Endothelial cell of umbilical vein (primary cell): ENCODE measurements around the gene SSMEM1. TPM values are rescaled to one million over a fixed set of nuclear protein-coding genes. Genes with fewer than 3 reads are reported as not detected.

Experiments
- BruUV-seq: library from RNA; stranded (reverse); fragments of 400-500 nt; replicated peaks from 2 replicates; lab custom pipeline; 2021; lab: Mats Ljungman, UMichigan
- CTCF ChIA-PET: fragments of 300-600, 350-600 bp; sonication (Branson Sonifier 250); formaldehyde crosslinking; loops from one replicate; lab custom pipeline; 2021; ENCODE audit warnings: antibody characterized with exemption, inconsistent platforms; lab: Charles Lee
- POLR2A ChIA-PET: fragments of 300-600, 350-600 bp; sonication (Branson Sonifier 250); formaldehyde crosslinking; loops from one replicate; lab custom pipeline; 2021; ENCODE audit warnings: antibody characterized with exemption, inconsistent platforms; lab: Charles Lee
- DNase-seq: peaks from one replicate; pipeline ENCODE4 v3.0.0-alpha.2; 2011; ENCODE audit warnings: low read depth, low spot score
- FAIRE-seq: peaks from 2 replicates; lab custom pipeline; 2011; peaks lifted over from hg19 to GRCh38; lab: Jason Lieb, UNC
- H2AFZ ChIP-seq: 2 replicates; pipeline ENCODE4 v1.6.0; 2012; ENCODE audit warnings: low read depth, low read length, control low read depth, inconsistent platforms
- H3K27ac ChIP-seq: 2 replicates; pipeline ENCODE4 v1.5.1; 2011; ENCODE audit warnings: low read depth, mild to moderate bottlenecking, control low read depth, low read length, moderate library complexity; ENCODE audit not compliant: insufficient read depth
- H3K27me3 ChIP-seq, 2 experiments: 2 replicates each; pipeline versions ENCODE4 v1.6.0 to v1.6.1; 2011; ENCODE audit warnings: low read length in 2 of 2, mixed read lengths in 1 of 2; ENCODE audit not compliant: control insufficient read depth in 2 of 2, insufficient read depth in 2 of 2
- H3K36me3 ChIP-seq, 2 experiments: 2 replicates in 1 of 2; 3 replicates in 1 of 2; pipeline ENCODE4 v1.5.1; 2011; ENCODE audit warnings: low read length in 2 of 2, mild to moderate bottlenecking in 1 of 2, moderate library complexity in 1 of 2; ENCODE audit not compliant: control insufficient read depth in 2 of 2, insufficient read depth in 2 of 2; ENCODE audit errors: extremely low read depth in 1 of 2
- H3K4me1 ChIP-seq: 3 replicates; pipeline ENCODE4 v1.5.1; 2011; ENCODE audit warnings: mild to moderate bottlenecking, low read length; ENCODE audit not compliant: control insufficient read depth, insufficient read depth; ENCODE audit errors: extremely low read depth
- H3K4me2 ChIP-seq: 2 replicates; pipeline ENCODE4 v1.6.1; 2011; ENCODE audit warnings: low read length, control low read depth, mixed read lengths; ENCODE audit not compliant: insufficient read depth
- H3K4me3 ChIP-seq, 3 experiments: fragments of 200-600 bp in 1 of 3; sonication (generic), shearing (Covaris generic) in 1 of 3; replicated peaks in 1 of 3; 2 replicates each; pipeline ENCODE4 v1.5.1; 2011 to 2016; ENCODE audit warnings: control low read depth in 3 of 3, low read length in 3 of 3, mild to moderate bottlenecking in 2 of 3, inconsistent platforms in 1 of 3, low read depth in 1 of 3, moderate library complexity in 1 of 3; ENCODE audit not compliant: insufficient read depth in 1 of 3
- H3K79me2 ChIP-seq: 2 replicates; pipeline ENCODE4 v1.6.0; 2012; ENCODE audit warnings: low read length, inconsistent platforms; ENCODE audit not compliant: control insufficient read depth, insufficient read depth
- H3K9ac ChIP-seq: replicated peaks from 2 replicates; pipeline ENCODE3; 2011; ENCODE audit warnings: low read length, control low read depth; ENCODE audit not compliant: insufficient read depth; ENCODE audit errors: extremely low read depth
- H3K9me1 ChIP-seq: replicated peaks from 3 replicates; pipeline ENCODE4 v1.6.0; 2011; ENCODE audit warnings: mild to moderate bottlenecking, low read length; ENCODE audit not compliant: control insufficient read depth, insufficient read depth; ENCODE audit errors: extremely low read depth
- H3K9me3 ChIP-seq: replicated peaks from 2 replicates; pipeline ENCODE4 v1.5.1; 2012; ENCODE audit warnings: low read length, inconsistent platforms; ENCODE audit not compliant: control insufficient read depth, insufficient read depth
- H4K20me1 ChIP-seq: replicated peaks from 2 replicates; pipeline ENCODE3; 2011; ENCODE audit warnings: mild to moderate bottlenecking, low read length; ENCODE audit not compliant: control insufficient read depth, insufficient read depth; ENCODE audit errors: extremely low read depth
- EZH2 ChIP-seq: IDR thresholded peaks from 2 replicates; pipeline ENCODE4 v1.6.1; 2012; ENCODE audit warnings: borderline replicate concordance, low read depth, mild to moderate bottlenecking, moderate library complexity, low read length, inconsistent platforms; ENCODE audit not compliant: severe bottlenecking
- FOS ChIP-seq: IDR thresholded peaks from 2 replicates; pipeline ENCODE4 v1.6.1; 2011; ENCODE audit warnings: mild to moderate bottlenecking, low read length, moderate library complexity, borderline replicate concordance; ENCODE audit not compliant: insufficient read depth
- GATA2 ChIP-seq: IDR thresholded peaks from 2 replicates; pipeline ENCODE4 v1.7.0; 2011; ENCODE audit warnings: low read depth, mild to moderate bottlenecking, moderate library complexity, mixed read lengths, low read length; ENCODE audit not compliant: insufficient read length, insufficient read depth
- JUN ChIP-seq: IDR thresholded peaks from 2 replicates; pipeline ENCODE4 v1.6.1; 2011; ENCODE audit warnings: borderline replicate concordance, low read depth; ENCODE audit not compliant: insufficient read length, insufficient read depth
- MYC ChIP-seq: IDR thresholded peaks from one replicate; pipeline ENCODE4 v1.6.1; 2011; ENCODE audit warnings: mild to moderate bottlenecking, low read depth, low read length
- POLR2A ChIP-seq: IDR thresholded peaks from 2 replicates; pipeline ENCODE4 v1.6.1; 2012; ENCODE audit warnings: low read depth, mild to moderate bottlenecking, control low read depth, low read length
- POLR2AphosphoS5 ChIP-seq: IDR thresholded peaks from 2 replicates; pipeline ENCODE4 v1.6.1; 2012; ENCODE audit warnings: low read depth, mild to moderate bottlenecking, control low read depth, low read length, moderate library complexity; ENCODE audit not compliant: insufficient read depth
- dilution Hi-C: fragments of 300-500 bp; cut with MboI; formaldehyde crosslinking; loops from one replicate; pipeline ENCODE4 v1.15.0; 2019; ENCODE audit warnings: low sequenced_read_pairs; ENCODE audit not compliant: extremely low pct_ligation_motif_present
- intact Hi-C: fragments of 100-400 bp; cut with micrococcal nuclease; formaldehyde crosslinking; loops from one replicate; pipeline ENCODE4 v1.10.0; 2022
- polyA plus RNA-seq, 4 experiments: library from polyadenylated mRNA; depleted of rRNA in 3 of 4; stranded (reverse) in 3 of 4; unstranded in 1 of 4; fragments of >200 nt; gene quantifications; 2 replicates each; pipeline versions ENCODE4 v1.2.1 to v1.2.3, GENCODE V29; 2011 to 2012; ENCODE audit warnings: missing spikeins in 1 of 4
- total RNA-seq: library from RNA; stranded (reverse); gene quantifications from 2 replicates; pipeline ENCODE4 v1.2.3, GENCODE V29; 2021
- TF ChIP-seq, protein P1 (sequence below), 2 donors: IDR thresholded peaks; 1 replicate in 1 of 2; 2 replicates in 1 of 2; pipeline ENCODE4 v1.5.1; 2011; ENCODE audit warnings: low read length in 2 of 2, mild to moderate bottlenecking in 2 of 2, moderate library complexity in 2 of 2, control low read depth in 1 of 2, inconsistent platforms in 1 of 2, low read depth in 1 of 2; ENCODE audit not compliant: insufficient read depth in 1 of 2; ENCODE audit errors: extremely low read depth in 1 of 2
- TF ChIP-seq, protein P2 (sequence below): IDR thresholded peaks from 2 replicates; pipeline ENCODE4 v1.6.1; 2011; ENCODE audit not compliant: insufficient read depth, insufficient read length

SSMEM1 gene
- total and polyA plus RNA-seq, 2 donors (not counting 3 experiments of a cell fraction or from before 2014, with no cell fraction given): not detected

DNA sequence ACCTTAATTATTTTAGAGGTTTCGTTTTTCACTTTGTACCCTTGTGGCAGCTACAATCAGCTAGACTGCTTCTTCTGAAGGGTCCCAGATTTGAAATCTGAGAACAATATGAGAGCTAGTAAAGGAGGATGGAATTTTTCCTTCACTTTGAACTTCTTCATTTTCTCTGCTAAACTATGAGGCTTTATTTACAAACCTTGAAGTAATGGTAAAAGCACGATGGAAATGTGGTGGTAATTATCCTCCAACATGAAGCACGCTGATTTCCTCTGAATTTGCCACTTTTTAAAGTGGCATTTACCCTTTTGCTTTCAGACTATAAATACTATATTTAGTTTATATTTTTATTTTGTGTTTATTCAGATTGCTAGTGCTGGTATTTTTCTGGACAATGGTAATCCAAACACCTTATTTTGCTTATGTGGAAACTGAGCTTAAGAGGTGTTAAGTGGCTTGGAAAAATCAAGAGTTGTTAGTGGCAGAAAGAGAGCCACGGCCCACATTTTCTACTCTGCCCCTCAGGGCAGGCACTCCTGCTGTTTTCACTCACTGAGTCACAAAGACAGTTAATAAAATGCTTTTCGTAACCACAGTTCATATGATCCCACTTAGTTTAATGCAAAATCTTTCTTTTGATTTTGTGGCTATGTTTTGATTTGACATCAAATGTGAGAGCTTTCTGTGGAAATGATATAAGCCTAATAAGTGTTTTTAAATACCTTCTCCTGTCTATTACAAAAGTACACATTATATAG lies 2.7 kb downstream of the SSMEM1 start:
- H3K4me3 ChIP-seq: no peak overlapping the region
- no peaks in the 10 kb centered on the region for H3K27me3 ChIP-seq
- H3K9me1 ChIP-seq: no peaks in the 10 kb centered on the region
- ChIA-PET CTCF (interaction anchor here (1.1 to 1.3 kb wide), 3 partner anchors 20 to 548 kb away, joined by 3 read pairs; no protein-coding TSS in a partner anchor), POLR2A (no interaction called here)
- H2AFZ ChIP-seq: no peak overlapping the region
- no TSS peak for BruUV-seq
- intact Hi-C loops: no loop called here
- H3K27ac ChIP-seq: no peak overlapping the region
- TF ChIP-seq, protein P1, sequence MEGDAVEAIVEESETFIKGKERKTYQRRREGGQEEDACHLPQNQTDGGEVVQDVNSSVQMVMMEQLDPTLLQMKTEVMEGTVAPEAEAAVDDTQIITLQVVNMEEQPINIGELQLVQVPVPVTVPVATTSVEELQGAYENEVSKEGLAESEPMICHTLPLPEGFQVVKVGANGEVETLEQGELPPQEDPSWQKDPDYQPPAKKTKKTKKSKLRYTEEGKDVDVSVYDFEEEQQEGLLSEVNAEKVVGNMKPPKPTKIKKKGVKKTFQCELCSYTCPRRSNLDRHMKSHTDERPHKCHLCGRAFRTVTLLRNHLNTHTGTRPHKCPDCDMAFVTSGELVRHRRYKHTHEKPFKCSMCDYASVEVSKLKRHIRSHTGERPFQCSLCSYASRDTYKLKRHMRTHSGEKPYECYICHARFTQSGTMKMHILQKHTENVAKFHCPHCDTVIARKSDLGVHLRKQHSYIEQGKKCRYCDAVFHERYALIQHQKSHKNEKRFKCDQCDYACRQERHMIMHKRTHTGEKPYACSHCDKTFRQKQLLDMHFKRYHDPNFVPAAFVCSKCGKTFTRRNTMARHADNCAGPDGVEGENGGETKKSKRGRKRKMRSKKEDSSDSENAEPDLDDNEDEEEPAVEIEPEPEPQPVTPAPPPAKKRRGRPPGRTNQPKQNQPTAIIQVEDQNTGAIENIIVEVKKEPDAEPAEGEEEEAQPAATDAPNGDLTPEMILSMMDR (IDR thresholded peaks at IDR 0.05; ENCODE audit: extremely low read depth in 1 of 2, insufficient read depth in 1 of 2, low read depth in 1 of 2, low read length in 2 of 2): no peak
- TF ChIP-seq POLR2A: no peak
- TF ChIP-seq GATA2: no peak
- TF ChIP-seq POLR2AphosphoS5: no peak
- no peak for TF ChIP-seq FOS
- TF ChIP-seq, protein P2, sequence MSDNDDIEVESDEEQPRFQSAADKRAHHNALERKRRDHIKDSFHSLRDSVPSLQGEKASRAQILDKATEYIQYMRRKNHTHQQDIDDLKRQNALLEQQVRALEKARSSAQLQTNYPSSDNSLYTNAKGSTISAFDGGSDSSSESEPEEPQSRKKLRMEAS: no peak
- no peak for TF ChIP-seq JUN
- no peak for TF ChIP-seq MYC
- TF ChIP-seq EZH2: no peak
- no peaks in the 10 kb centered on the region for H3K79me2 ChIP-seq
- dilution Hi-C loops: no loop called here
- H3K9ac ChIP-seq: no peak overlapping the region
- no peaks in the 10 kb centered on the region for H3K36me3 ChIP-seq
- no peak overlapping the region for H3K4me2 ChIP-seq
- no peak for FAIRE-seq
- H3K9me3 ChIP-seq: no peaks in the 10 kb centered on the region
- no peak for DNase-seq
- H3K4me1 ChIP-seq: peaks cover 4% of the 10 kb centered on the region
- no peaks in the 10 kb centered on the region for H4K20me1 ChIP-seq
